GM19452 (cell line): Measurements from ENCODE around the gene GALE.
"Not testable (repeated sequence)": the region's sequence is repeated elsewhere in the genome, so short reads cannot be mapped to it uniquely, and the experiment has no call there.

Experiments used
- ATAC-seq: cut with Tn5 transposase; IDR thresholded peaks from one replicate; pipeline ENCODE4 v1.9.1; 2021; ENCODE audit not compliant: unreplicated experiment

GALE gene

DNA sequence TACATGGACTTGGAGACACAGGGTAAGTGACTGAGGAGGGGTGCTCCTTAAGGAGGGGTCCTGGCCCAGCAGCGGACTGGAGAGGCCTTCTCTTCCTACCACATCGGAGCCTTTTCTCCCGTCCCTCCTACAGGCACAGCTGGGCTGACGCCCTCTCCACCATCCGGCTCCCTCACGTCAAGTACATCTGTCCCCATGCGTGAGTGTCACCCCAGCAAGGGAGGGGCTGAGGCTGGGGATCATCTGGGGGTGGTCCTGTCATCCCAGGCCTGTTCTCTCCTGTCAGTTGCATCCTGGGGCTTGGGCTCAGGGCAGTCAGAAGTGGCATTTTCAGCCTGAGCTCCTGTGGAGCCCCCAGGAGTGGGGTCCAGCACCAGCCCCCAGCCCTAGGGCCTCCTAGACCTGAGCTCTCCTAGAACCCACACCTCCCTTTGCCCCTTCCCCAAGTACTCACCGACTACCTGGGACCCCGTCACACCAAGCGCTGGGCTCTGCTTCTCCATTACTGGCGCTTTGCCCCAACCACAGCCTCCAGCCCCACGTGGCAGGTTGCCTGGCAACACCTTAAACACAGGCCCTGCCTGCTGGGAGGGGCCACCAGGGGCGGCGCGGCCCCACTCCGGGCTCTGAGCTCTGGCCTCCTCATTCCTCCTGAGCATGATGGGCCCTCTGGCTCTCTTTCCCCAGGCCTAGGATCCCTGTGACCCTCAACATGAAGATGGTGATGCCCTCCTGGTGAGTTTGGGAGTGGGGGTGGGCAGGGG lies 7.4 kb downstream of the GALE start:
- no peak for ATAC-seq

DNA sequence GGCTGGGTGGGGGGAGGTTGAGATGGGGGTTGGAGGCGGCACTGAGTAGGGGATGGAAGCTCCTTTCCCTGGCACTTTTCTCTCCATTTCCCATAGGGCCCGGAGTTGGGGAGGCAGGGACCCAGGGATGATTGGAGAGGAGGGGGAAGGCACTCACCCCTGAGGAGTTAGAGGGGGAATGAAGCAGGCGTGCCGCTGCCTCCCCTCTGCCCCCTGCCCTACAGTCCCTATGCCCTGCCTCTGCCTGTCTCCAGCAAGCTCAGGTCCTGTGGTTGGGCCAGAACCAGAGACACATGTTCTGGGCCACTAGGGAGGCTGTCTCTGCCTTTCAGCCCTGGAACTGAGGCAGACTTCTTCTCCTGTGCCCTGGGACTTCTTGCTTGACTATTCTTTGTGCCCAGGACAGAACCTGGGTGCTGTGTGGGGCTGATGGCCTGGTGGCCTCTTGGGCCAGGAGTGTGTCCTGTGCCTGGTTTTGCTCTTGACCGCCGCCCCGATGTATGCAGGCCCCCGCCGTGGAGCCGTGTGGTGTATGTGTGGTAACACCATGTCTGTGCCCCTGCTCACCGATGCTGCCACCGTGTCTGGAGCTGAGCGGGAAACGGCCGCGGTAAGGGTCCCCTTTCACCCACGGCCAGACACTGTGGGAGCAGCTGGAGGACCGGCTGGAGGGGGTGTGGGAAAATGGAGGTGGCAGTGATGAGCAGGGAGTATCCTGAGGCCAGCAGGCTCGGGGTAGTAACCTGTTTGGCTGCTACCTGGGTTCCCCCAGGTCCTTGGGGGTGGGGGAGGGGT lies 8.2 kb downstream of the GALE start:
- no peak for ATAC-seq

DNA sequence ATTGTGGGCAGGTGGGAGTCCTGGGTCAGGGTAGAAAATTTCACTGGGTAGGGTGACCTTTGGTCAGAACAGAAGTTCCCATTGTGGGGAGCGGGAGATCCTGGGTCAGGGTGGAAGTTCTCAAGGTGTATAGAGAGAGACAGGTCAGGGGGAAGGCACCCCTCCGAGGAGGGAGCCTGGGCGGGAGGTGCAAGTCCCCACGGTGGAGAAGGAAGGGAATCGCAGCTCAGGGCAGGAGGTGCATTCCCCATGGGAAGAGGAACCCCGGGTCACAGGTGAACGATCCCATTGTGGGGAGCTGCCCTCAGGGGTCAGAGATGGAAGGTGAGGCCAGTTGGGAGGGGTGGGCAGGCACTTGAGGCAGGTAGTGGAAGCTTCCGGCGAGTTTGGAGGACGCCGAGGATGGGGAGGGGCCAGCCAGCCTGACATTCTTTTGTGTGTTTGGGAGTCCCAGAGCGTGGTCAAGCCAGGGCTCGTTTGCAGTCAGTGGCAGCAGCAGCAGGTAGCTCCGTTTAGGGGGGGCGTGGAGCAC lies 9.0 kb downstream of the GALE start:
- ATAC-seq: no peak

DNA sequence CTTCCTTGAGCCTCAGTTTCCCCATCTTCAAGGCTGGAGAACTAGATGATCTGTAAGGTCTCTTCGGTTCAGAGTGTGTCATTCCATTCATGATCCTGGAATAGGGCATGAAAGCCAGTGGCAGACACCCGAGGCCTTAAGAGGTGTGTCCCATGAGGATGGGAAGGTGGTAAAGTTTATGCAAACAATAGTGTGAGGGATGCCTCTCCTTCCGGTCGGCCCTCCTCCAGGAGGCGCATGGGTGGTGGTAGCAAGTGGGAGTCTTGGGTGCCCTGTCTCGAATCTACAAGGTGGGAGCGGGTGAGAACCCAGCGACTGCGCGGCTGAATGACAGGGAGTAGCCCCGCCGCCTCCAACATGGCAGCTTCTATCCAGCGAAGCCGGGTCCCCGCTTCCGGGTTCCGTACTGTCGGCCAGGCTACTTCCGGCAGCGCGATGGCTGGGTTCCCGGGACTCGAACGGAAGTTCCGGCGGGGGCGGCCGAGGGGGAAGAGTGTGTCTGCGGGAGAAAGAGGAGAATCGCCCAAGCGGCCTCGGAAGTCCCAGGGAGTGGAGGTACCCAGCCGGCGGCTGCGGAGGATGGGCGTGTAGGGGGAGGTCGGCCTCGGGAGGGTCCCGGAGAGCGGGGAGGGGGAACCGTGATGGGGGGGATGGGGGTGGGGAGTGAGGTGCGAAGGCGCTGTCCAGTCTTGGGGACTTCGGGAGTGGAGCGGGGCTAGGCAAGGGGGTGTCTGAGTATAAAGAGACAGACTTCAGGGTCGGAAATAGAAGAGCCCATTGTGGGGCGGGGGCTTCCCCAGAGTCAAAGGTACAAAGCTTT lies 9.6 kb downstream of the GALE start, which contains the start of gene LYPLA2:
Gene LYPLA2 (plus strand): TSS at position 450 of the 820 bp plus-strand sequence. CDS start 1,538 bp downstream, outside the sequence.
- peak; percentile 82 for ATAC-seq

DNA sequence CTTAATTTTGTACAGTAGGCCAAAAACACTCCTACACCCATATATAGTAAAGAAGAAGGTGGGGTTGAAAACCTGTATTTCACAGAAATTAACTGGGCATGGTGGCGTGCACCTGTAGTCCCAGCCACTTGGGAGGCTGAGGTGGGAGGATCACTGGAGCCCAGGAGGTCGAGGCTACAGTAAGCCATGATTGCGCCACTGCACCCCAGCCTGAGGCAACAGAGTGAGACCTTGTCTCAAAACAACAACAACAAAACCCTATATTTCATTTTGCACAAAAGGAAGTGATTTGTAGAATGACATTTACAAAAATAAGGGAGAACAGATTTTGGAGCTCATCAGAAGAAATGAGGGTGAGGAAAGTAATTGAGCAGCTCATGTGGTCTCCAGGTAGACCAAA lies 11.9 kb downstream of the GALE start:
- ATAC-seq: no peak

DNA sequence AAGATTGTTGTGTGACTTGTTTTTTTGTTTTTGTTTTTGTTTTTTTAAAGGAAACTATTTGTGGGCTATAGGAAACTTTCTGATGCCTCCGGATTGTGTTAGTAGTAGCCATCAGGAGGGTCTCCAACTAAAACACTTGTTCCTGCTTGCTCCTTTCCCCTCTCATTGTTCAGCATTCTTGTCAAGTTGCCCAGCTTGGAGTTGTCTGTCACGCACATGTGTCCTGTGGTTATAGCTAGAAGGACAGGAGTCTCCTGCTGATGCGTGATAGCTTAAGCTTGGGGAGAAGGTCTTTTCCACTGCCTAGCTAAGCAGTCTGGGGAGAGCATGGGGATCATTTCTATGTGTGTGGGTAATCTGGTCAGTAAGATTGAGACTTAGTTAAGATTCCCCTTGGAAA lies 12.9 kb downstream of the GALE start:
- ATAC-seq: no peak

DNA sequence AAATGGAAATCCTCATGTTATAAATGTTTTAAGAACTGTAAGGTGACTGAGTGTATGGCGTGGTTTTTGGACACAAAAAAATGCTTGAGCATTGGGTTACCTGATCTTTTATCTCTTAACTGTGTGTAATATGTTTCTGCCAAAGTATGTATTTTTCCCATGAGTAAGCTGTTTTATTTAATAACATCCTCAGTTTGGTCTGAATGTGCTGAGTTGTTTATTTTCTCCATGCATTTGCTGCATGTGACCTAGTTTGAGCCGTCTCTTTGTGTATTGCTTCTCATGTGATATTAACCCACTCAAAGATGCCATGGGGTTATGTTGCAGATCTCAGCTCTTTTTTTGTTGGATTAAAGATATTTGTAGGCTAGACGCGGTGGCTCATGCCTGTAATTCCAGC lies 15.7 kb downstream of the GALE start:
- no peak for ATAC-seq

DNA sequence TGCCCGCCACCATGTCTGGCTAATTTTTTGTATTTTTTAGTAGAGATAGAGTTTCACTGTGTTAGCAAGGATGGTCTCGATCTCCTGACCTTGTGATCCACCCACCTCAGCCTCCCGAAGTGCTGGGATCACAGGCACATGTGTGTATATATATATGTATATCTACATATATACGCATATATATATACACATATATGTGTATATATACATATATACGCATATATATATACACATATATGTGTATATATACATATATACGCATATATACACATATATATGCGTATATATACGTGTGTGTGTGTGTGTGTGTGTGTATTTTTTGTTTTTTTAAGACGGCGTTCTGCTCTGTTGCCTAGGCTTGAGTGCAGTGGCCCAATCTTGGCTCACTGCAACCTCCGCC lies 17.4 kb downstream of the GALE start:
- not testable (repeated sequence) for ATAC-seq

DNA sequence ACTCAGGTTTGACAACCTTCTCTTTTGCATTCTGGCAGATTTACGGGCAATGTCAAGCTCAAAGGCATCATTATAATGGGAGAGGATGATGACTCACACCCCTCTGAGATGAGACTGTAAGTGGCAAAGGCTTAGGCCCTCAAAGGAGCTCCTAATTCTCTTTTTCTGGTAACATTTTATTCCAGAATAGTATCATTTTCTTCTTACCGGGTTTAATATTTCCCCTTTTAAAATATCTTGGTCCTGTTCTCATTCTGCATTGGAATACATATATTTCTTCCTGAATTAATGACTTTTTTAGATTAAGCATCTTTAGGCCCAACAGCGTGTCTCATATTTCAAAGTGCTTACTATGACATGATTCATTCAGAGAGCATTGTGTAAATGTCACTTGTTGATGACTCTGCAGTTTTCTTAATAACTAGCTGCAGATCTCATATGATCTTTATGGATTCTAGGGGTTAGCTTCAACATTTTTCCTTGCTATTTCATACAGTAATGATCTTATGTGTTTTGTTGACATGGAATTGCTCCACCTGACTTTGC lies 20.7 kb downstream of the GALE start:
- ATAC-seq: no peak

DNA sequence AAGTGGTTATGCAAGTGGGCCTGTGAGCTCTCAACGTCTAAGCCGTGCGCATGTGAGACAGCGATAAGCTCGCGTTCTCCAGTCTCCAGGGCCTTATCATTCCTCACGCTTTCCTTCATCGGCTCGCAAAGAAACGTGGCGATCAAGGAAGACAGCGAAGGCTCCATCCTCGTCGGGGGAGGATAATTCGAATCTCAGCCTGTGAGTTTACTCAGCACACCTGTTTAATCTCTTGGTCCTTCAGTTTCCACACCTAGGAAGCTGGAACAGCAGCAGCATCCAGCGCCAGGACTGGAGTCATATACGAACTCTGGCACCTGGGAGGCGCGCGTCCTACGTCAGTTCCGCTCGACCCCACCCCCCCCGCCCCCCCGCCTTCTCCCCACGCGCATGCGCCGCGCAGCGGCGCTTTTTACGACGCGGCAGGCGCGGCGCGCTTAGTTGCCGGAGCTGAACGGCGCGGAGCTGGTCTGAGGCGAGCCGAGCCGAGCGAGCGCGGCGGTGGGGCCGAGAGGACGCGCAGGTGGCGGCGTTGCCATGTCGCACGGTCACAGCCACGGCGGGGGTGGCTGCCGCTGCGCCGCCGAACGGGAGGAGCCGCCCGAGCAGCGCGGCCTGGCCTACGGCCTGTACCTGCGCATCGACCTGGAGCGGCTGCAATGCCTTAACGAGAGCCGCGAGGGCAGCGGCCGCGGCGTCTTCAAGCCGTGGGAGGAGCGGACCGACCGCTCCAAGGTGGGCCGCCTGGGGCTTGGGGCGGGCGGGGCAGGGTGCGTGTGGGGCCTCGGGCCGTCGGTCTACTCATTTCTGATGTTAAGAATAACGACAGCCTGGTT lies 22.4 kb downstream of the GALE start, which contains the start of gene PITHD1:
Gene PITHD1 (plus strand): TSS at position 440 of the 836 bp plus-strand sequence. CDS start 98 bp downstream, at position 538.
- ATAC-seq: peak; percentile 66

DNA sequence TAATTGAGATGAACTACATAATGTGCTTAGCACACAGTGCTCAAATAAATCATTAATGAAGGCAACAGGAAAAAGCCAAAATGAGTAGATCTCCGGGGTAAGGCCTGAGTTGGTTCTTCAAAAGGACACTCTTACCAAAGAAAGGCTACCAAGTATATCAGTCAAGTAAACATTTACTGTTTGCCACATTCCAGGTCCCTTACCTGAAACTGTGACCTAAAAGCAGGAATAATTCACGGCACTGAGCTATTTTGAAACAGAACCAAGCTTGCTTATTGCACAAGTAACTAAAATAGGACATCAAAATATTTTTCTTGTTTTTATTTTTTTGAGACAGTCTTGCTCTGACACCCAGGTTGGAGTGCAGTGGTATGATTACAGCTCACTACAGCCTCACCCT lies 24.3 kb downstream of the GALE start:
- no peak for ATAC-seq

DNA sequence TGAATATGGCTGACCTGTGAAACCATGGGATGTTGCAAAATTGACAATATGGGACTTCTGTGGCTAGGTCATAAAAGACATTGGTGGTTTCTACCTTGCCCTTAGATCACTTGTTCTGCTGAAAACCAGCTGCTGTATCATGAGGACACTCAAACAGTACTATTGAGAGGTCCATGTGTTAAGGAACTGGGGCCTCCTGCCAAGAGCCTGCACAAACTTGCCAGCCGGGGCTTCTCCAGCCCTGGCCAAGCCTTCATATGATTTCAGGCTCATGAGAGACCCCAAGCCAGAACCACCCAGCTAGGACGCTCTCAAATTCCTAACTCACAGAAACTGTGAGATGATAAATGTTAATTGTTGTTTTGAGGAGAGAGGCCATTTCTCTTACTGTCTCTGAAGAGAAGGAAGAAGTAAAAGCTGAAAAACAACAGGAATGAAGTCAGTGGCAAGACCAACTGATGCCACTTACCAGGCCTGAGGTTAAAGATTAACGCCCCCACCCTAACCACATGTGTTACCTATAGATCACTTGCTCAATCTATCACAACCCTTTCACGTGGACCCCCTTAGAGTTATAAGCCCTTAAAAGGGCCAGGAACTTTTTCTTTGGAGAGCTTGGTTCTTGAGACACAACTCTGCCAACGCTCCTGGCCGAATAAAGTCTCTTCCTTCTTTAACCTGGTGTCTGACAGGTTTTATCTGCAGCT lies 26.2 kb downstream of the GALE start:
- ATAC-seq: no peak

DNA sequence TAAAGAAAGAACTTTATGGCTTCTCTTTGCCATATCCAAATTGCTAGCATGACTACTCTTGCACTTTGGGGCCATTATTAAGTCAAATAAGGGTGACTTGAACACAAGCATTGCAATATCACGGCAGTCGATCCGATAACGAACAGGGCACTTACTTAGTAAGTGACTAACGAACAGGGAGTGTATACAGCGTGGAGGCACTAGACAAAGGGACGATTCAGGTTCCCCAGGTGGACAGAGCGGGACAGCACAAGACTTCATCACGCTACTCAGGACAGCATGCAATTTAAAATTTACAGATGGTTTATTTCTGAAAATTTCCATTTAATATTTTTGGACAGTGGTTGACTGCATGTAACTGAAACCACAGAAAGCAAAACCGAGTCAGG lies 27.7 kb downstream of the GALE start:
- ATAC-seq: no peak

DNA sequence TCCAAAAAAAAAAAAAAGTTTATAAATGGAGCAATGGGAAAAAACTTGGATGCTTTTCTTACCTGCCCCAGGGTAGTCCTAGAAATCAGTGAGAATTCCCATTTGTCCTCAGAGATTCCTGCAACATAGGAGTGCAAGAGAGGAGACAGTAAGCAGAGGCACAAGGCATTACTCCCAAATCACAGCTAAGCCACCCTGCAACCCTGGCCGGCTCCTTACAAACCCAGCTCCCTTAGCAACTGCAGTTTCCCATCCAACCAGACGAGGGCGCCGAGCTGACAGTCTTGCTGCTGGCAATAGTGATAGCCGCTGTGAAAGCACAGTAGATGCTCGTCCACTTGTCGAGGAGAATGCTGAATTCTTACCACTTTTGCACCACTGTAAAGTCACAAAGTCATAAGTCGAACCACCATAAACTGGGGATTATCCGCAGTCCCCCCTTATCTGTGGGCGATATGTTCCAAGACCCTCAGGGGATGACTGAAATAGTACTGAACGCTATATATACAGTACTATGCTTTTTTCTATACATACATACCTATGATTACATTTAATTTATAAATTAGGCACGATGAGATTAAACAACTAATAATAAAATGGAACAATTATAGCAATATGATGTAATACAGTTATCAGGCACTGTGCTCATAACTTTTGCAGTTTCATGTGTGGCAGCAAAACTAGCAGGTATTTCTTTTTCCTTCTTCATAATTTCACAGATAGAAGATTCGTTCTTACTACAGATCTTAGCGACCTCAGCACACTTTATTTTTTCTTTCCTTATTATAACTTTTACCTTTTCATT lies 28.3 kb downstream of the GALE start:
- ATAC-seq: no peak

DNA sequence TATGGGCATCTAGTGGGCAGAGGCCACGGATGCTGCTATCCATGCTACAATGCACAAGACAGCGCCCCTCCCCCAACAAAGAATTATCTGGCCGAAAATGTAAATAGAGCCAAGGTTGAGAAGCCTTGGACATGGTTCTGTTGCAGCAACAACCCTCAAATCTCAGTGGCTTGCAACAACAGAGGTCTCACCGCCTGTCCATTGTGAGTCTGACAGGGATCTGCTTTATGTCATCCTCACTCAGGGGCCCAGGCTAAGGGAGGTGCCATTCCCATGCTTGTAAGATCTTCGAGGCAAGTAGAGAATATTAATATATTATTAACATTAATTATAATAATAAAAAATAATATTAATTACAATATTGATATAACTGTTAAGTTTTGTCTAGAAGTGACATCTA lies 31.8 kb downstream of the GALE start:
- no peak for ATAC-seq

DNA sequence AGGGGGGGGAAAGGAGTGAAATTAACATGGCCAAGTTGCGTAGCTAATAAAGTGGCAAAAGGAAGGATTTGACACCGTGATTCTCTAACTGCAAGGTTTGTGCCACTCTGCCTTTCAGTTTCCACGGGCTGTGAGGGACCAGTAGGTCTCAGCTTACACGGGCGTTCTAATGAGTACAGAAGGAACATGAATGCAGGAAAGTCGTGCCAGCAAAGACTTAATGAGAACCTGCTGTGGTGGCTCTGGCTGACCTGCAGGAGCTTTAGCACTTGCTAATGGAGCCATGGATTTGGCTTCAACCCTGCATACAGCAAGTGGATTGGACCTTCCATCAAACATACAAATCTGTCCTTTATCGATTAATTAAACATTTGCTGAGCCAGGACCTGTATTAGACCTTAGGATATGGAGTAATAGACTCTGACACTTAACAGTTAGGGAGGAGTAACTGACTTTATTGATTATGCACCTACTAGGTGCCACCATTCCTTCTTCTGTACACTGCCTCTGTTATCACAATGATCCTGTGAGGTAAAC lies 37.4 kb downstream of the GALE start:
- no peak for ATAC-seq

DNA sequence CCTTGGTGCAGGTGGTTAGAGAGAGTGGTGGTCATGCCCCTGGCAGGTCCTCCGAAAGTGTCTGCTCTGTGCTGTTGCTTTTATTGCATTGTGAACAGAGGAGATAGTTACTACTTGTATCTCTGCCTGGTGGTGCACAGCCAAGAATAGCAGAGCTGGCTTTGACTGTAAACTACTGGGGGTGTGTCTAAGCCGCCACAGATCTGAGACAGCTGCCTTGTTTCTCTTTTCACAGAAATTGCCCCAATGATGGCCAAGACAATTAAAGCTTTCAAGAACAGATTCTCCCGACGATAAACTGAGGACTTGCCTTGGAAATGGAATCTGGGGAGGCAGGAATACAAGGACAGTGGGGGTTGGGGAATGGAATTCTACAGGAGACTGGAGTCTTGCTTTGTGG lies 41.3 kb downstream of the GALE start:
- ATAC-seq: no peak

DNA sequence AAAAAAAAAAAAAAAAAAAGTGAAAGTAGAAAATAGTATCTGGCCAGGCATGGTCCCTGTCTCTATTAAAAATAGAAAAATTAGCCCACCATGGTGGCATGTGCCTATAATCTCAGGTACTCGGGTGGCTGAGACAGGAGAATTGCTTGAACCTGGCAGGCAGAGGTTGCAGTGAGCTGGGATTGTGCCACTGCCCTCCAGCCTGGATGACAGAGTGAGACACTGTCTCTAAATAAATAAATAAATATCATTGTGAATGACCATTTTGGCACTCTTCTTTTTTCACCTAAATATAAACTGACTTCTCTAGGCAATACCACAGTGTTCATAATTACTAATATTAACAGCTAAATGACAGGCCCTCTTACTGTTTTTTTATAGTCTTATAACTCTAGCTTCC lies 42.7 kb downstream of the GALE start:
- no peak for ATAC-seq
